ENCODE measurements around the gene IQGAP3.

DNA sequence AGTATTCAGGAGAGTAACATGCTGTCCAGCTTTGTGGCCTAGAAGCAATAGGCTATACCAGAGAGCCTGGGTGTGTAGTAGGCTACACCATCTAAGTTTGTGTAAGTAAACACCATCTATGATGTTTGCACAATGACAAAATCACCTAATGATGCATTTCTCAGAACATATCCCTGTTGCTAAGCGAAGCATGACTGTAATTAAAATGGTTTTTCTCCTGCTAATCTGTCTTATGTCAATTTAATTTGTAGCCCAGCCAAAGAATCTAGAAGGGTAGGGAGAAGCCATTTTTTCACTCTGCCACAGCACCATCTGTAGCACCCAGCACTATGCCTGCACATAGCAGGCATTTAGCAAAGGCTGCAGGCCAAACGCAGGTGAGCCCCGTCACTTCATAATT lies 5.2 kb upstream of the IQGAP3 start:
- TF ChIP-seq, protein P1, sequence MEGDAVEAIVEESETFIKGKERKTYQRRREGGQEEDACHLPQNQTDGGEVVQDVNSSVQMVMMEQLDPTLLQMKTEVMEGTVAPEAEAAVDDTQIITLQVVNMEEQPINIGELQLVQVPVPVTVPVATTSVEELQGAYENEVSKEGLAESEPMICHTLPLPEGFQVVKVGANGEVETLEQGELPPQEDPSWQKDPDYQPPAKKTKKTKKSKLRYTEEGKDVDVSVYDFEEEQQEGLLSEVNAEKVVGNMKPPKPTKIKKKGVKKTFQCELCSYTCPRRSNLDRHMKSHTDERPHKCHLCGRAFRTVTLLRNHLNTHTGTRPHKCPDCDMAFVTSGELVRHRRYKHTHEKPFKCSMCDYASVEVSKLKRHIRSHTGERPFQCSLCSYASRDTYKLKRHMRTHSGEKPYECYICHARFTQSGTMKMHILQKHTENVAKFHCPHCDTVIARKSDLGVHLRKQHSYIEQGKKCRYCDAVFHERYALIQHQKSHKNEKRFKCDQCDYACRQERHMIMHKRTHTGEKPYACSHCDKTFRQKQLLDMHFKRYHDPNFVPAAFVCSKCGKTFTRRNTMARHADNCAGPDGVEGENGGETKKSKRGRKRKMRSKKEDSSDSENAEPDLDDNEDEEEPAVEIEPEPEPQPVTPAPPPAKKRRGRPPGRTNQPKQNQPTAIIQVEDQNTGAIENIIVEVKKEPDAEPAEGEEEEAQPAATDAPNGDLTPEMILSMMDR (IDR thresholded peaks at IDR 0.05; ENCODE audit: low read depth, low read length, missing input control) = no peak
- TF ChIP-seq RAD21 (IDR thresholded peaks at IDR 0.05) = no peak
- TF ChIP-seq, protein P2, sequence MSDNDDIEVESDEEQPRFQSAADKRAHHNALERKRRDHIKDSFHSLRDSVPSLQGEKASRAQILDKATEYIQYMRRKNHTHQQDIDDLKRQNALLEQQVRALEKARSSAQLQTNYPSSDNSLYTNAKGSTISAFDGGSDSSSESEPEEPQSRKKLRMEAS (IDR thresholded peaks at IDR 0.05) = no peak
- no peak for TF ChIP-seq TAF1 (conservative IDR thresholded peaks at IDR 0.05)
- no peak for TF ChIP-seq RXRA (IDR thresholded peaks at IDR 0.05)
- TF ChIP-seq FOXA2 (IDR thresholded peaks at IDR 0.05) = no peak
- TF ChIP-seq, protein P3, sequence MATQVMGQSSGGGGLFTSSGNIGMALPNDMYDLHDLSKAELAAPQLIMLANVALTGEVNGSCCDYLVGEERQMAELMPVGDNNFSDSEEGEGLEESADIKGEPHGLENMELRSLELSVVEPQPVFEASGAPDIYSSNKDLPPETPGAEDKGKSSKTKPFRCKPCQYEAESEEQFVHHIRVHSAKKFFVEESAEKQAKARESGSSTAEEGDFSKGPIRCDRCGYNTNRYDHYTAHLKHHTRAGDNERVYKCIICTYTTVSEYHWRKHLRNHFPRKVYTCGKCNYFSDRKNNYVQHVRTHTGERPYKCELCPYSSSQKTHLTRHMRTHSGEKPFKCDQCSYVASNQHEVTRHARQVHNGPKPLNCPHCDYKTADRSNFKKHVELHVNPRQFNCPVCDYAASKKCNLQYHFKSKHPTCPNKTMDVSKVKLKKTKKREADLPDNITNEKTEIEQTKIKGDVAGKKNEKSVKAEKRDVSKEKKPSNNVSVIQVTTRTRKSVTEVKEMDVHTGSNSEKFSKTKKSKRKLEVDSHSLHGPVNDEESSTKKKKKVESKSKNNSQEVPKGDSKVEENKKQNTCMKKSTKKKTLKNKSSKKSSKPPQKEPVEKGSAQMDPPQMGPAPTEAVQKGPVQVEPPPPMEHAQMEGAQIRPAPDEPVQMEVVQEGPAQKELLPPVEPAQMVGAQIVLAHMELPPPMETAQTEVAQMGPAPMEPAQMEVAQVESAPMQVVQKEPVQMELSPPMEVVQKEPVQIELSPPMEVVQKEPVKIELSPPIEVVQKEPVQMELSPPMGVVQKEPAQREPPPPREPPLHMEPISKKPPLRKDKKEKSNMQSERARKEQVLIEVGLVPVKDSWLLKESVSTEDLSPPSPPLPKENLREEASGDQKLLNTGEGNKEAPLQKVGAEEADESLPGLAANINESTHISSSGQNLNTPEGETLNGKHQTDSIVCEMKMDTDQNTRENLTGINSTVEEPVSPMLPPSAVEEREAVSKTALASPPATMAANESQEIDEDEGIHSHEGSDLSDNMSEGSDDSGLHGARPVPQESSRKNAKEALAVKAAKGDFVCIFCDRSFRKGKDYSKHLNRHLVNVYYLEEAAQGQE (IDR thresholded peaks at IDR 0.05) = no peak
- TF ChIP-seq FOXA1 (IDR thresholded peaks at IDR 0.05) = no peak
- TF ChIP-seq, protein P4, sequence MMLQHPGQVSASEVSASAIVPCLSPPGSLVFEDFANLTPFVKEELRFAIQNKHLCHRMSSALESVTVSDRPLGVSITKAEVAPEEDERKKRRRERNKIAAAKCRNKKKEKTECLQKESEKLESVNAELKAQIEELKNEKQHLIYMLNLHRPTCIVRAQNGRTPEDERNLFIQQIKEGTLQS (IDR thresholded peaks at IDR 0.05) = no peak
- TF ChIP-seq JUND (IDR thresholded peaks at IDR 0.05) = no peak
- no peak for TF ChIP-seq YY1 (IDR thresholded peaks at IDR 0.05)
- TF ChIP-seq, protein P5, sequence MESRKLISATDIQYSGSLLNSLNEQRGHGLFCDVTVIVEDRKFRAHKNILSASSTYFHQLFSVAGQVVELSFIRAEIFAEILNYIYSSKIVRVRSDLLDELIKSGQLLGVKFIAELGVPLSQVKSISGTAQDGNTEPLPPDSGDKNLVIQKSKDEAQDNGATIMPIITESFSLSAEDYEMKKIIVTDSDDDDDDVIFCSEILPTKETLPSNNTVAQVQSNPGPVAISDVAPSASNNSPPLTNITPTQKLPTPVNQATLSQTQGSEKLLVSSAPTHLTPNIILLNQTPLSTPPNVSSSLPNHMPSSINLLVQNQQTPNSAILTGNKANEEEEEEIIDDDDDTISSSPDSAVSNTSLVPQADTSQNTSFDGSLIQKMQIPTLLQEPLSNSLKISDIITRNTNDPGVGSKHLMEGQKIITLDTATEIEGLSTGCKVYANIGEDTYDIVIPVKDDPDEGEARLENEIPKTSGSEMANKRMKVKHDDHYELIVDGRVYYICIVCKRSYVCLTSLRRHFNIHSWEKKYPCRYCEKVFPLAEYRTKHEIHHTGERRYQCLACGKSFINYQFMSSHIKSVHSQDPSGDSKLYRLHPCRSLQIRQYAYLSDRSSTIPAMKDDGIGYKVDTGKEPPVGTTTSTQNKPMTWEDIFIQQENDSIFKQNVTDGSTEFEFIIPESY (IDR thresholded peaks at IDR 0.05) = no peak
- TF ChIP-seq GABPA (IDR thresholded peaks at IDR 0.05 in 1 of 2, conservative IDR thresholded peaks at IDR 0.05 in 1 of 2) = no peak
- no peak for TF ChIP-seq EGR1 (IDR thresholded peaks at IDR 0.05; ENCODE audit: low read depth in 2 of 2)

Measured in liver (tissue), 3 donors.